Measurements from ENCODE around the gene SCAF1. TPM values are rescaled to one million over a fixed set of nuclear protein-coding genes. Genes with fewer than 3 reads are reported as not detected.

Gene SCAF1
- total and polyA plus RNA-seq, 10 of the 15 experiments (the other 5 are each of a cell fraction or from before 2014, with no cell fraction given): 0.18 to 77.0 (median 5.3) TPM

DNA sequence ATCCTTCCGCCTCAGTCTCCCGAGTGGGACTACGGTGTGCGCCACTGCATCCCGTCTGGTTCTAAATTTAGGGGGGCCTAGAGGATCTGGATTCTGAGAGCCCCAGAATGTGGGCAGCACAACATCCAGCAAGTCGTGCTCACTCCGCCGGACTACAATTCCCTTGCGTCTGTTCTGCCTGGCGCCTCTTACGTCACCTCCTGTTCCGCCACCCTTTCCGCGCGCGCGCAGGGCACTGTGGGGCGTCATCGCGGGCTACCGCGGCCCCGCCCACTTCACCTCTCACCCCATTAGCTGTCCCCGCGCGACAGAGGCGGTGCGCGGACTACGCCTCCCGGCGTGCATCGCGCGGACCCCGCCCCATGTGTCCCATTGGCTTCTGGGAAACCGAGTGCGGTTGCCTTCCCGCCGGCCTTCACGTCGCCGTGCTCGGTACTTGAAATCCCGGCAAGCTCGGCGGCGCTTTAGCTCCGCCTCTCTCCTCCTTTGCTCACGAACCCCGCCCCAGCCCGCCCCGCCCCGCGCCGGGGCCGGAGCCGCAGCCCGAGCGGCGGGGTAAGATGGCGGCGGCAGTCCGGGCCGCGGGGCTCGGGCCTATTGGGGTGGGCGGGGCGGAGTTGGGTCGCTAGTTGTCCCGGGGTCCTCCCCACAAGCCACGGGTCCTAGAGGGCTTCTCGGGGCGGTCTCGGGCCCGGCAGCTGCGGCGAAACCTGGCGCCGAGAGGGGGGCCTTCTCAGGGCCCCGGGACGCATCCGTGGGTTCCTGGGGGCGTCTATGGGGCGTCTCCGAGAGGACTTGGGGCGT lies at the start of gene SCAF1 (continued):
- TF ChIP-seq POLR2AphosphoS2 (IDR thresholded peaks at IDR 0.05; ENCODE audit: low read depth, low read length) (no peak; the same call in 1 of the 2 replicates), SIX5 (IDR thresholded peaks at IDR 0.05; ENCODE audit: low read depth, low read length, severe bottlenecking) (peak; percentile 94), NFYA (IDR thresholded peaks at IDR 0.05; ENCODE audit: borderline replicate concordance, low read depth, low read length) (no peak), JUNB (IDR thresholded peaks at IDR 0.05) (no peak), BCL11A (IDR thresholded peaks at IDR 0.05; ENCODE audit: low read depth, low read length) (no peak), ZNF274 (IDR thresholded peaks at IDR 0.05; ENCODE audit: insufficient read depth, insufficient read length) (no peak), EZH2 (IDR thresholded peaks at IDR 0.05; ENCODE audit: borderline replicate concordance, control insufficient read depth, low read depth, low read length) (no peak), CHD4 (IDR thresholded peaks at IDR 0.05) (no peak), TAF1 (IDR thresholded peaks at IDR 0.05; ENCODE audit: borderline replicate concordance, low read depth, low read length) (peak; percentile 50; the same call in 1 of the 2 replicates), SREBF1 (IDR thresholded peaks at IDR 0.05; ENCODE audit: low read length) (peak; percentile 91), STAT1 (conservative IDR thresholded peaks at IDR 0.05) (no peak), POLR2A (IDR thresholded peaks at IDR 0.05; ENCODE audit: low read depth, low read length) (peak; percentile 77), POU2F2 (IDR thresholded peaks at IDR 0.05; ENCODE audit: borderline replicate concordance, low read depth, low read length) (peak; percentile 83; the same call in 2 of the 3 replicates), SMARCA5 (IDR thresholded peaks at IDR 0.05) (no peak), ZNF384 (IDR thresholded peaks at IDR 0.05; ENCODE audit: borderline replicate concordance, low read depth, low read length) (no peak), RAD51 (IDR thresholded peaks at IDR 0.05) (no peak)
- TF ChIP-seq, protein P1, sequence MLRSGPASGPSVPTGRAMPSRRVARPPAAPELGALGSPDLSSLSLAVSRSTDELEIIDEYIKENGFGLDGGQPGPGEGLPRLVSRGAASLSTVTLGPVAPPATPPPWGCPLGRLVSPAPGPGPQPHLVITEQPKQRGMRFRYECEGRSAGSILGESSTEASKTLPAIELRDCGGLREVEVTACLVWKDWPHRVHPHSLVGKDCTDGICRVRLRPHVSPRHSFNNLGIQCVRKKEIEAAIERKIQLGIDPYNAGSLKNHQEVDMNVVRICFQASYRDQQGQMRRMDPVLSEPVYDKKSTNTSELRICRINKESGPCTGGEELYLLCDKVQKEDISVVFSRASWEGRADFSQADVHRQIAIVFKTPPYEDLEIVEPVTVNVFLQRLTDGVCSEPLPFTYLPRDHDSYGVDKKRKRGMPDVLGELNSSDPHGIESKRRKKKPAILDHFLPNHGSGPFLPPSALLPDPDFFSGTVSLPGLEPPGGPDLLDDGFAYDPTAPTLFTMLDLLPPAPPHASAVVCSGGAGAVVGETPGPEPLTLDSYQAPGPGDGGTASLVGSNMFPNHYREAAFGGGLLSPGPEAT (IDR thresholded peaks at IDR 0.05; ENCODE audit: low read depth): no peak
- TF ChIP-seq, protein P2, sequence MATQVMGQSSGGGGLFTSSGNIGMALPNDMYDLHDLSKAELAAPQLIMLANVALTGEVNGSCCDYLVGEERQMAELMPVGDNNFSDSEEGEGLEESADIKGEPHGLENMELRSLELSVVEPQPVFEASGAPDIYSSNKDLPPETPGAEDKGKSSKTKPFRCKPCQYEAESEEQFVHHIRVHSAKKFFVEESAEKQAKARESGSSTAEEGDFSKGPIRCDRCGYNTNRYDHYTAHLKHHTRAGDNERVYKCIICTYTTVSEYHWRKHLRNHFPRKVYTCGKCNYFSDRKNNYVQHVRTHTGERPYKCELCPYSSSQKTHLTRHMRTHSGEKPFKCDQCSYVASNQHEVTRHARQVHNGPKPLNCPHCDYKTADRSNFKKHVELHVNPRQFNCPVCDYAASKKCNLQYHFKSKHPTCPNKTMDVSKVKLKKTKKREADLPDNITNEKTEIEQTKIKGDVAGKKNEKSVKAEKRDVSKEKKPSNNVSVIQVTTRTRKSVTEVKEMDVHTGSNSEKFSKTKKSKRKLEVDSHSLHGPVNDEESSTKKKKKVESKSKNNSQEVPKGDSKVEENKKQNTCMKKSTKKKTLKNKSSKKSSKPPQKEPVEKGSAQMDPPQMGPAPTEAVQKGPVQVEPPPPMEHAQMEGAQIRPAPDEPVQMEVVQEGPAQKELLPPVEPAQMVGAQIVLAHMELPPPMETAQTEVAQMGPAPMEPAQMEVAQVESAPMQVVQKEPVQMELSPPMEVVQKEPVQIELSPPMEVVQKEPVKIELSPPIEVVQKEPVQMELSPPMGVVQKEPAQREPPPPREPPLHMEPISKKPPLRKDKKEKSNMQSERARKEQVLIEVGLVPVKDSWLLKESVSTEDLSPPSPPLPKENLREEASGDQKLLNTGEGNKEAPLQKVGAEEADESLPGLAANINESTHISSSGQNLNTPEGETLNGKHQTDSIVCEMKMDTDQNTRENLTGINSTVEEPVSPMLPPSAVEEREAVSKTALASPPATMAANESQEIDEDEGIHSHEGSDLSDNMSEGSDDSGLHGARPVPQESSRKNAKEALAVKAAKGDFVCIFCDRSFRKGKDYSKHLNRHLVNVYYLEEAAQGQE (IDR thresholded peaks at IDR 0.05; ENCODE audit: low read depth, low read length): no peak
- TF ChIP-seq, protein P3, sequence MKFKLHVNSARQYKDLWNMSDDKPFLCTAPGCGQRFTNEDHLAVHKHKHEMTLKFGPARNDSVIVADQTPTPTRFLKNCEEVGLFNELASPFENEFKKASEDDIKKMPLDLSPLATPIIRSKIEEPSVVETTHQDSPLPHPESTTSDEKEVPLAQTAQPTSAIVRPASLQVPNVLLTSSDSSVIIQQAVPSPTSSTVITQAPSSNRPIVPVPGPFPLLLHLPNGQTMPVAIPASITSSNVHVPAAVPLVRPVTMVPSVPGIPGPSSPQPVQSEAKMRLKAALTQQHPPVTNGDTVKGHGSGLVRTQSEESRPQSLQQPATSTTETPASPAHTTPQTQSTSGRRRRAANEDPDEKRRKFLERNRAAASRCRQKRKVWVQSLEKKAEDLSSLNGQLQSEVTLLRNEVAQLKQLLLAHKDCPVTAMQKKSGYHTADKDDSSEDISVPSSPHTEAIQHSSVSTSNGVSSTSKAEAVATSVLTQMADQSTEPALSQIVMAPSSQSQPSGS (IDR thresholded peaks at IDR 0.05; ENCODE audit: low read length): no peak
- TF ChIP-seq, protein P4, sequence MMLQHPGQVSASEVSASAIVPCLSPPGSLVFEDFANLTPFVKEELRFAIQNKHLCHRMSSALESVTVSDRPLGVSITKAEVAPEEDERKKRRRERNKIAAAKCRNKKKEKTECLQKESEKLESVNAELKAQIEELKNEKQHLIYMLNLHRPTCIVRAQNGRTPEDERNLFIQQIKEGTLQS (IDR thresholded peaks at IDR 0.05; ENCODE audit: borderline replicate concordance, extremely low read depth, low read depth, low read length): peak; percentile 66; the same call in 1 of the 2 replicates
